Measurements from ENCODE around the gene KCTD19.
A peak's percentile ranks its signal among the peaks of the same experiment; 100 is the strongest.
"Not testable (repeated sequence)": the region's sequence is repeated elsewhere in the genome, so short reads cannot be mapped to it uniquely, and the experiment has no call there.

Gene KCTD19

DNA sequence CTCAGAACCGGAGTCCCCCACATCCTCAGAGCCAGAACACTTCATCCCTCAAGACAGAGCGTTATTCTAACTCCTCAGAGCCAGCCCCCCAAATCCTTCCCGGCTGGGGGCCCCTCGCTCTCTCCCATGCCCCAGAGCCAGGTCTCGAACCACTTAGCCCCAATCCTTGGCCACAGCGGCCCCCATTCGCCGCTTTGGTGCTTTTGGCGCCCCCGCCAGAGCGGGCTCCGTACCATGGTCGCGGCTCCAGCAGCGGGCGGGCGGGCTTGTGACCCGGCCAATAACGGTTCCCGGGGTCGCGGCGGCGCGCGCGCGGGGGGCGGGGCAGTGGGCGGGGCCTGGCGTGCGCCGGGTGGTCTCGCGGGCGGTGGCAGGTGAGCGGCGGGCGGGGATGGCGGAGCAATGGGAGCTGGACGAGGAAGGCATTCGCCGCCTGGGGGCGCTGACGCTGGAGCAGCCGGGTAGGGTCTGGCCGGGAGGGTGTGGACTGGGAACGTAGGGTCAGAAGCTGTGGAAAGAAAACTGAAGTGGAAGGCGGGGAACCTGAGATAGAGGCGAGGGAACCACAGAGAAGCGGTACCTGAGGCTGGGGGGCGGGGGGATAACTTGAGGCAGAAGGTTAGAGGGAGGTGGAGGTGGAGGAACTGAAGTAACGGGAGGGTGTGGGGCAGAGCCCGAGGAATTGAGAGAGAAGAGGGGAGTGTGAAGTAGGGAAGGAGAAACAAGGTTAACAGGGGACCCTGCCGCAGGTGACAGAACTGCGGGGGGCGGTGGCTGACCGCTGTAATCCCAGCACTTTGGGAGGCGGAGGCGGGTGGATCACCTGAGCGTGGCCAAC is at the start of gene KCTD19, which contains the start of gene LRRC36:
Gene KCTD19, minus strand, starts transcription at position 270 of the 838 bp plus-strand sequence. Its CDS starts 34 bp downstream, at position 236.
Gene LRRC36, plus strand, starts transcription at position 344 of the 838 bp plus-strand sequence. Its CDS starts 48 bp downstream, at position 392.
- peak; percentile 29 to 60 (median 32) for DNase-seq (ENCODE audit: low read depth in 3 of 3)

DNA sequence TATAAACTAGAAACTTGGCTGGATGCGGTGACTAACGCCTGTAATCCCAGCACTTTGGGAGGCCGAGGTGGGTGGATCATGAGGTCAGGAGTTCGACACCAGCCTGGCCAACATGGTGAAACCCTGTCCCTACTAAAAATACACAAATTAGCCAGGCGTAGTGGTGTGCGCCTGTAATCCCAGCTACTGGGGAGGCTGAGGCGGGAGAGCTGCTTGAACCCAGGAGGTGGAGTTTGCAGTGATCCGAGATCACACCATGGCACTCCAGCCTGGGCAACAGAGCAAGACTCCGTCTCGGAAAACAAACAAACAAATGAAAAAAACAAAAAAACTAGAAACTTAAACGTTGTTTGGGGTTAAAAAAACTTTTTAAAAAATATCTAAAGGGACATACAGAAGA is 49.5 kb upstream of the KCTD19 start:
- DNase-seq (ENCODE audit: low read depth in 3 of 3), result not testable (repeated sequence)

DNA sequence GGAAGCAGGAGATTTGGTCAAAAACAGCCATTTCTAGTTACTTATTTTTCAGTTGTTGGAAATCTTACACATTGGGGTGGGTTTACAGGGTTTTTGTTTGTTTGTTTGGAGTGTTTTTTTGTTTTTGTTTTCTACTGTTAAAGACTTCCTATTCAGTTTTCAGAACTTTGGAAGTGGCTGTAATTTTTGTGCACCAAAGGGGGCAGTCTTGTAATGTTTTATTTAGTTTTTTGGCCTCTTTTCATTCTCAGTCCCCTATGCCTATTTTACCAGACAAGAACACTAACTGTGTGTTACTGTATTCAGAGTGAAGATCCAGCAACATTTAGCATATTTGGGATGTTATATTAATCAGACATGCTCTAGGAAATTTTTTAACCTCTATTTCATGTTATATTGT is 46.1 kb upstream of the KCTD19 start:
- no peak for DNase-seq (ENCODE audit: low read depth in 3 of 3)

DNA sequence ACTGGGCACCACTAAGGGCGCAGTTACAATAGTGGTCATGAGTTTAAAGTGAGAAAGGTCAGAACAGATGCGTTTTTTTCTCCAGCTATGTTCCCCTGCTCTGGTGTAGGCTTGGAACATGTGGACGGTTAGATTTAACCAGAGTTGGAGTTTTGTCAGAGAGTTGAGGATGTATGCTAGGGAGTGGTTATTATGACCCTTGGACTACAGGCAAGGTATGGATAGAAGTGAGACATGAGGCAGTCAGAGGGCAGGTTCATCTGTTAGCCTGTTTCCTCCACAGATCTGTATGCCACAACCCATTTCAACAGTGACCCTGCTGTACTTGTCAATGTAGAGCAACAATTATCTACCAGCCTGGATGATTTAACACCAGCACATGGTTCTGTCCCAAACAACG is 44.1 kb upstream of the KCTD19 start:
- no peak for DNase-seq (ENCODE audit: low read depth in 3 of 3)

DNA sequence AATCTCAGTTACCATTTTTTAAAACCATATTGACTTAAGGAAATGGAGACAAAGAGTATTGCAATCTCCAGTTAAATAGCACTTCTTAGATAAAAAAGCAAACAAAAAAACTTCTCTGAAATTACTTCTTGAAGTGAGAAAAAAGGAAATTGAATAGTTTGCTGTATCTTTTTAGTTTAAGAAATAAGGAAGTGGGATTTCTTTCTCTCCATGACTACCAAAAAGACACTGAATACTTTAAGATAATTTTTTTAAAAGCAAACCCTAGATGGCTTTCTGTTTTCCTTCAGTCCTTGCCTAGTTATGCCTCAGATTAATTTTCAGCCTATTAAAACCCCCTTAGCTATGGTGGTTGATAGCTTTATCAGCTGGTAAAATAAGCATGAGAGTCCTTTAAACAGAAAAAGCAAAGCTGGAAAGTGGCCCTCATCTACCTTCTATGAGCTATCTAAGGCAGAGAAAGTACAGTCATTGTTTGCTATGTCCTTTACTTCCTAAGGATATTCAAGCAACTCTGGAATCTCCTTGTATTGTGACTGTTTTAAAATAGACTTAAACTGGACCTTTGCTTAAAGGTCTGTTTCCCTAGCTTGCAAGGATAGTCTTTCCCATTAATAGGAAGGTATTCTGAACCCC is 38.2 kb upstream of the KCTD19 start:
- DNase-seq (ENCODE audit: low read depth in 3 of 3), result no peak

DNA sequence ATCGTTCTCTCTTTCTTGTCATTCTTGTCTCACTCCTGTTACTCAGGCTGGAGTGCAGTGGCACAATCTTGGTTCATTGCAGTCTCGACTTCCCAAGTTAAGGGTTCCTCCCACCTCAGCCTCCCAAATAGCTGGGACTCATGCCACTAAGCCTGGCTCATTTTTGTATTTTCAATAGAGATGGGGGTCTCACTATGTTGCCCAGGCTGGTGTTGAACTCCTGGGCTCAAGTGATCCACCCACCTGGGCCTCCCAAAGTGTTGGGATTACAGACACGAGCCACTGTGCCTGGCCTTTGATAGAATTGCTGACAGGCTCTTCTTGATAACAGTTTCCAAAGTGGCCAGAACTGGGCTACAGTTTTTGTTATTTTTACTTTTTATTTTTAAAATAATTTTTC is 34.5 kb upstream of the KCTD19 start:
- DNase-seq (ENCODE audit: low read depth in 3 of 3), result no peak

DNA sequence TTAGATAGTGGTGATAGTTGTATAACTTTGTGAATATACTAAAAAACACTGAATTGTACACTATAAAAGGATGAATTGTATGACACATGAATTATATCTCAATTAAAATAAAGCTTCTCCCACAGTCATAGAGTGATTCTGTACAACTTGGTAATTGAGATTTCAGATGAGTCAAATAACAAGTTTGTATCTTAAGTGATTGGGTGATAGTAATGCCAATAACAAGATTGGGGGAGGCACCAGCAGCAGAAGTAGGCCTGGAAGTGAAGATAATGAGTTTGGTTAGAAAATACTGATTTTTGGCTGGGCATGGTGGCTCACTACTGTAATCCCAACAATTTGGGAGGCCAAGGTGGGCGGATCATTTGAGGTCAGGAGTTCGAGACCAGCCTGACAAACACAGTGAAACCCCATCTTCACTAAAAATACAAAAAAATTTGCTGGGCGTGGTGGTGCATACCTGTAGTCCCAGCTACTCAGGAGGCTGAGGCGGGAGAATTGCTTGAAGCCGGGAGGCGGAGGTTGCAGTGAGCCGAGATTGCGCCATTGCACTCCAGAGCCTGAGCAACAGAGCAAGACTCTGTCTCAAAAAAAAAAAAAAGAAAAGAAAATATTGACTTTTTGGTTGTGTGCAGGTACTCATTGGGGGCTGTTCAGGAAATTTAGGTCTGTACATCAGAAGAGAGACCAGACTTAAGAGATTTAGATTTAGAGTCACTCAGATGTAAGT is 33.2 kb upstream of the KCTD19 start:
- DNase-seq (ENCODE audit: low read depth in 3 of 3), result not testable (repeated sequence)

DNA sequence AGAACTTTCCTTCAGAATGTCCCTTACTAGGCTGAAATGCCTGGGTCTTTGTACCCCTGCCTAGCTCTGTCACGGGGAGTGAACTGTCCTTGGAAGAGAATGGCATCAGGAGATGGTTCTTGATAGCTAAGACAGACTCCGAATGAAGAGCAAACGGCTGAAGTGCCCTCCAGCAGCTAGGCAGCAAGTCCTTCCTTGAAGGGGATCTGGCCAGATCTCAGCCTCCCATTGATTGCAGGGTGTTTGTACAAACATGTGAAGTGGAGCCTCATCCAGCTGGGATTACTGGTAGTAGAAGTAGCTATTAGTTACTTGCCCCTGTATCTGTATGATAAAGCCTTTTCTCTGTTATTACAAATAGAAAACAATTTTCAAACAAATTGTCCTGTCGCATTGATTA is 31.0 kb upstream of the KCTD19 start:
- DNase-seq (ENCODE audit: low read depth in 3 of 3), result no peak

DNA sequence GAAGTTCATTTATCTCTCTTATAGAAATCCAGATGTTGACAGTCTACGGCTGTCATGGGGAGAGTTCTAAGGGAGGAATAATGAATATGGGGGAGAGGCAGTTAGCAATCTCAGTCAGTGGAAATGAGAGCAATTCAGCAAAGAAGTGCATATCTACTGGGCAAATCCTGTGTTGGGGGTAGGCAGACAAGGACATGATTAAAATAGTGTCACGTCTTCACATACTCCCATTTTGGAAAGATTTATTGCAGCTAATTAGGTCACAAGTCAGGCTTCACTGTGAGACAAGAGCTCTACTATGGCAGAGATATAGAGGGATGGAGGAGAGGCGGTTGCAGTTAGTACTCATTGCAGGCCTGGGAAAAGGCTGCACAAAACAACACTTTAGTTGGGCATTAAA is 29.9 kb upstream of the KCTD19 start:
- no peak for DNase-seq (ENCODE audit: low read depth in 3 of 3)

DNA sequence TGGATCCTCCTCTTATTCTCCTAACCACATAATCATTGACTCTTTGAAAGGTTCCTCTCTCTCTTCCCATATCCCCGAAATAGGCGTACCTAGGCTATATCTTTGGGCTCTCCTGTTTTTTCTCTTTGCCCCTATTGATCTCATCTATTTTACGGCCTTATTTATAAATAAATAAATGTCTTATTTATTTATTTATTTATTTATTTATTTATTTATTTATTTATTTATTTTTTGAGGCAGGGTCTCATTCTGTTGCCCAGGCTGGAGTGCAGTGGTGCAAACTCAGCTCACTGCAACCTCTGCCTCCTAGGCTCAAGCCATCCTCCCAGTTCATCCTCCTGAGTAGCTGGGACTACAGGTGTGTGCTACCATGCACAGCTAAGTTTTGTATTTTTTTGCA is 25.9 kb upstream of the KCTD19 start:
- DNase-seq (ENCODE audit: low read depth in 3 of 3), result not testable (repeated sequence)

DNA sequence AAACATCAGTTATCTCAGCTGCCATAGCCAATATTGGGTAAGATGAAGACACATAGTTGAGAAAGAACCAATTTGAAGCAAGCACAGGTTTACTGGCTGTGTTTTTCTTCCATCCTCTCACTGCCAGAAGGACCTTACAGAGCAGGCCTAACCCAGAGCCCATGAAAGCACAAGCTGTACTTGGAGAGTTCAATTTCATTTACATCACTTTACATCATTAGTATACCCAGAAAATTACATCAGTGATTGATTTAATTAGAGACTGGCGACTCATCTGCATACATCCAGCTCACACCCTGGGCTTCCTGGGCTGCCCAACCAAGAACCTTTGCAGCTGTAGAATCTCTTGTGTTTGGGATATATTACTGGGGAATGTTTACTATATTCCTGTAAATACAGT is 23.8 kb upstream of the KCTD19 start:
- no peak for DNase-seq (ENCODE audit: low read depth in 3 of 3)

DNA sequence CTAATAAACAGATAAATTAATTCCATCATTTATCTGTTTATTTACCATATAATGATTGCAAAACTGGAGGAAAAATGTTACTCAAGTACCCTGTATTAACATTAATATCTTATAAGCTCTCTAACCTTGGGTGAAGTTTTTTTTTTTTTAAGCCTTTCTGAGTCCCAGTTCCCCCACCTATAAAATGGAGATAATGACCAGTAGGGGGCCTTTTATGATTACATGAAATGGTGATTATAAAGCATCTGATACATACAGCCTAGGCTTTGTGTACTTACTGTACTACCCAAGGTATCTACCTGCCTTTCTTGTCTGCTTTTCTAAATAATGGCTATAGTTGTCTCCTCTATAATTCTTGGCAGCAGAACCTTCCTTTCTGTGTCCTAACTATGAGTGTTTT is 22.6 kb upstream of the KCTD19 start:
- no peak for DNase-seq (ENCODE audit: low read depth in 3 of 3)

DNA sequence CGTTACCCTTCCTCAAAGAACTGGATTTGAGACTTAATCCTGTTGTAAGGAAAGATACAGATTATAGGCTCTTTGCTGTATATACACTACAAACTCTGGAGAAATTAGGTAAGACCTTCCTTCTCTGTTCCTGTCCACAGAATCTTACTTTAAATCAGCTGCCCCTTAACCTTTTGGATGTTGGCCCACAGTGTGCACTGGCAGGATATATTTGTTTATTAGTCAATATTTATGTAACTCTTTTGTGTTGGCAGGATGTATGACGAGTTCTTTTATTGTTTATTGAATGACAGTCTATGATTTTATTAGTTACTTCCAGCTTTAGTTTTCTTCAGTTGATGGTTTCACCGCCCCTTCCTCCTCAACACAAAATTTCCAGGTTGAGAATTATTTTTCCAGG is 19.8 kb upstream of the KCTD19 start:
- no peak for DNase-seq (ENCODE audit: low read depth in 3 of 3)

DNA sequence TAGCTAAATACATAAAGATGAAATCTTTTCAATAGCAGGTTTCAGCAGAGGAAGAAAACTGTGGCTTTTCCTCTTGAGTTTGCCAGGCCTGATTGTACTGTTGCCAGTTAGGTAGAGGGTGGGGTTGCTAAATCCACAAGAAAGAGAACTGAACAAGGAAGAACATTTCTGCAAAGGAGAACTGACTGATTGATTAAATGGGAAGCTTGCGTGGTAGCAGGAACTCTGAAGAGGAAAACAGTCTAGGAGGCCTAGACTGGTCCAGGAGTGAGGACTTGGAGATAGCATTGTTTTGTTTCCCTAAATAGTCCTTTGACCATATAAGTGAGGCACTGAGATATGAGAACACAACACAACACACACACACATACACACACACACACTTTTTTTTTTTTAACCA is 18.9 kb upstream of the KCTD19 start:
- DNase-seq (ENCODE audit: low read depth in 3 of 3), result no peak

DNA sequence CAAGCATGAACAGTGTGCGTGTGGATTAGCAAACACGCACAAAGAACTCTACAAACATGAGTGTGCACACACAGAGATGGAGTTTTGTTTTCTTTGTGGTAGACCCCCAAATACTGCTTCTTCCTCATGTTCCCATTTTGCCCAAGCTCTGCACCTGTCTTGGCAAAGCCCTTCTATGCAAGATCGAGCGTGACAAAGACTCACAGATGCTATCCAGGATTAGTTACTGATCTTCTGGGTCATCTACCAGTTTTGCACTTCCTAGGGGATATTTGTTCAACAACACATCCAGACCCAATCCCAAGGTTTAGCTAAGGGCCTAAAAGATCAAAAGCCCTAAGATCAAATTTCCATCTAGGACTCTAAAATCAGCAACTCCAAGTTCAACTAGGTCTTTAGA is 16.1 kb upstream of the KCTD19 start:
- no peak for DNase-seq (ENCODE audit: low read depth in 3 of 3)

DNA sequence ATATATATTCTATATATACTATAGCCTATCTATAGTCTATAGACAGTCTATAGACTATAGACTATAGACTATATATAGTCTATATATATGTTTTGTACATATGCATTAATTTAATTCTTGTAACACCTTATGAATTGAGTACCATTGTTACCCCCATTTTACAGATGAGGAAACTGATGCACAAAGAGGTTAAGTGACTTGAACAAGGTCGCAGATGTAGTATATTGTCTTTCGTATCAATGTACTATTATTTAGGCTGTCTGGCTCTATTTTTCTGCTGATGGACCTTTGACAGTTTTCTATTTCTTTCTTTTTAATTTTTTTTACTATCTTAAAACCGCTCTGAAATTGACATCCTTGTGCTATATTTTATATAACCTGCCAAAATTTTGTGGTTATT is 14.7 kb upstream of the KCTD19 start:
- no peak for DNase-seq (ENCODE audit: low read depth in 3 of 3)

DNA sequence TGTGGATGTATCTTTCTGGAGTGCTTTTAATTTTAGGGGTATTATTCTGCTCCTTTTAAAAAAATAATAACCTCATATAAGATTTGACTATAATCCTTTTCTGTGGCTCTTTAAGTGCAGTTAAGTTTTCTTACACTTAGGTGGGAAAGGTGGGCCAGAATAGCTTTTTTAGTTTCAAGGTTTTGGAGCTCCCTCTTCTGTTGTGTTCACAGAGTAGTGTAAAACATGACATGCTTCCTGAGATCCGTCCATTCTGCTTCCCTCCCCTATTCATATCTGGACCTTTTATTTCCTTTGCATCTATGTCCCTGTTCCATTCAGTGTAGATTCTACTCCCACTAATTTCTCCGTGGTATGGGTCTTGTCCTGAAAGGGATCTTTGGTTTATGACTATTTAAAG is 12.9 kb upstream of the KCTD19 start:
- DNase-seq (ENCODE audit: low read depth in 3 of 3), result no peak

DNA sequence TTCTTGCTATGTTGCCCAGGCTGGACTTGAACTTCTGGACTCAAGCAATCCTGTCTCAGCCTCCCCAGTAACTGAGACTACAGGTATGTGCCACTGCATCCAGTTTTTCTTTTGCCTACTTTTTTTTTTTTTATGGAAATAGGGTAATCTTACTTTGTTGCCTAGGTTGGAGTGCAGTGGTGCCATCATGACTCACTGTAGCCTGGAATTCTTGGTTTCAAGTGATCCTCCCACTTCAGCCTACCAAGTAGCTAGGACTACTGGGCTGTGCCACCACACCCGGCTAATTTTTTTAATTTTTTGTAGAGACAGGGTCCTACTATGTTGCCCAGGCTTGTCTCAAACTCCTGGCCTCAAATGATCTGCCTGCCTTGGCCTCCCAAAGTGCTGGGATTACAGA is 10.1 kb upstream of the KCTD19 start:
- DNase-seq (ENCODE audit: low read depth in 3 of 3), result no peak

DNA sequence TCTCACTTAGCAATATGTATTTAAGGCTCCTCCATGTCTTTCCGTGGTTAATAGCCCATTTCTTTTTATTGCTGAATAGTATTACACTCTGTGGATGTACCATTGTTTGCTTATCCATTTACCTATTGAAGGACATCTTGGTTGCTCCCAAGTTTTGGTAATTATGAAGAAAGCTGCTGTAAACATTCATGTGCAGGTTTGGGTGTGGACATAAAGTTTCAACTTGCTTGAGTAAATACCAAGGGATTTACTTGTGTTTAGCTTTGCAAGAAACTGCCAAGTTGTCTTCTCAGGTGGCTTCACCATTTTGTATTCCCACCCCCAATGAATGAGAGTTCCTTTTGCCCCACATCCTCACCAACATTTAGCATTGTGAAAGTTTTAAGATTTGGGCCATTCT is 9.6 kb upstream of the KCTD19 start:
- no peak for DNase-seq (ENCODE audit: low read depth in 3 of 3)

DNA sequence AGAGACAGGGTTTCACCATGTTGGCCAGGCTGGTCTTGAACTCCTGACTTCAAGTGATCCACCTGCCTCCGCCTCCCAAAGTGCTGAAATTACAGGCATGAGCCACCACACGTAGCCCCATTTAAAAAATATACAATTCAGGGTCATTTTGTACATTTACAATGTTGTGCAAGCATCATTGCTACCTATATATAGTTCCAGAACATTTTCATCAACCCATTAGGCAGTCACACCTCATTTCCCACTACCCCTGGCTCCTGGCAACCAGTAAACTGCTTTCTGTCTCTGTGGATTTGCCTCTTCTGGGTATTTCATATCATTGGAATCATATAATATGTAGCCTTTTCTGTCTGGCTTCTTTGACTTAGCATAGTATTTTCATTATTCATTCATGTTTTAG is 6.8 kb upstream of the KCTD19 start:
- DNase-seq (ENCODE audit: low read depth in 3 of 3), result no peak

DNA sequence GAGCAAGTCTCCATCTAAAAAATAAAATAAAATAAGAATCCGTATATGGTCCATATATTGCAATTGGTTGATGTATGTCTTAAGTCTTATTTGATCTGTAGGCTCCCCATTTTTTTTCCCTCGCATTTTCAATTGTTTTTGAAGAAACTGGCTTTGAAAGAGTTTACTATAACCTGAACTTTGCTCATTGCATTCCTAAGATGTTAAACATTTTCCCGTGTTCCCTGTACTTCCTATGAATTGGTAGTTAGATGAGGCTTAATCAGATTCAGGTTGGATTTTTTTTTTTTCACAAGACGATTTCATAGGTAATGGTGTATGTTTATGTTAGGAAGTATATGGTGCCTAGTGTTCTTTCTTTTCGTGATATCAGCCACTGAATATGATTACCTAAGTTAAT is 3.4 kb upstream of the KCTD19 start:
- DNase-seq (ENCODE audit: low read depth in 3 of 3), result no peak

DNA sequence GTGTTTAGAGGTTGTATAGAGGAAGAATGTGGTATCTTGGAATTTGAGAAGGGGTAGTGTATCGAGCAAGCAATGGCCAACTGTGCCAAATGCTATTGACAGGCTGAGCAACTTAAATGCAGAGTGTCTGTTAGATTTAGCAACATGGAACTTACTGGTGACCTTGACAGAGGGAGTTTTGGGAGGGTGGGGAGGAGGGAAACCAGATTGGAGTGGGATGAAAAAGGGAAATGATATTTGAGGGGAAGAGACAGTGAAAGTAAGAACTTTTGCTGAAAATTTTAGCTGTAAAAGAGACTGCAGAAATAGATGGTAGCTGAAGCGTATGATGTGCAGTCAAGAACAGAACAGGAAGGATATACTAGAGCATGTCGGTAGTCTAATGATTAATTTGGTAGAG is 1.2 kb upstream of the KCTD19 start:
- no peak for DNase-seq (ENCODE audit: low read depth in 3 of 3)

DNA sequence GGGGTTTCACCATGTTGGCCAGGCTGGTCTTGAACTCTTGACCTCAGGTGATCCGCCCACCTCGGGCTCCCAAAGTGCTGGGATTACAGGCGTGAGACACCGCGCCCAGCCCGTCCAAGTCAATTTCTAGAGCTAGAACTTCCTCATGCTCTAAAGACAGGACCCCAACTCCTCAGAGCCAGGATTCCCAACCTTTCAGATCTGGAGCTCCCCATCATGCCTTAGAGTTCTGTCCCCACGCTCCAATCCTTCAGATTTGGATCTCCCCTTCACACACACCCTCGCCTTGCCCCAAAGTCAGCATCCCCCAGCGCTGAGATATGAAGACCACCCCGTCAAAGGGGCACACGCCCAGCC is 448 bp downstream of the KCTD19 start:
- DNase-seq (ENCODE audit: low read depth in 3 of 3), result no peak
